ENCODE data around the gene SFXN5. TPM values are rescaled to one million over a fixed set of nuclear protein-coding genes. Genes with fewer than 3 reads are reported as not detected.

Gene SFXN5
- total and polyA plus RNA-seq, 2 donors (not counting 1 experiment from before 2014, with no cell fraction given), result 5.8 to 13.9 TPM

- H3K27ac ChIP-seq (ENCODE audit: insufficient read depth, low read length), result no peak overlapping the region
- H3K4me2 ChIP-seq (ENCODE audit: extremely low read depth, insufficient read depth, low read length), result no peak overlapping the region
- no peaks in the 10 kb centered on the region for H4K20me1 ChIP-seq (ENCODE audit: control insufficient read depth, extremely low read depth, insufficient read depth, low read length)
- H2AFZ ChIP-seq (ENCODE audit: low read length), result no peak overlapping the region
- no peaks in the 10 kb centered on the region for H3K9me3 ChIP-seq (ENCODE audit: control insufficient read depth, insufficient read depth, low read depth, low read length)
- H3K79me2 ChIP-seq (ENCODE audit: control insufficient read depth, insufficient read depth, low read length), result no peaks in the 10 kb centered on the region
- DNase-seq (ENCODE audit: low read depth in 2 of 2), result no peak
- H3K36me3 ChIP-seq (ENCODE audit: control insufficient read depth, insufficient read depth, low read length), result no peaks in the 10 kb centered on the region
- no peak overlapping the region for H3K4me3 ChIP-seq (replicated peaks in 1 of 4; ENCODE audit: control extremely low read depth in 1 of 4, insufficient read depth in 1 of 4, low read depth in 3 of 4, low read length in 4 of 4)
- no peaks in the 10 kb centered on the region for H3K27me3 ChIP-seq (ENCODE audit: control insufficient read depth, insufficient read depth, low read length)
- H3K9ac ChIP-seq (ENCODE audit: insufficient read depth, low read length), result no peak overlapping the region
- H3K4me1 ChIP-seq (ENCODE audit: control insufficient read depth, extremely low read depth, insufficient read depth, low read length), result peaks cover 2% of the 10 kb centered on the region
- no peak for TF ChIP-seq EZH2 (IDR thresholded peaks at IDR 0.05; ENCODE audit: low read length, missing control alignments)
- TF ChIP-seq CTCF (conservative IDR thresholded peaks at IDR 0.05 in 1 of 2, IDR thresholded peaks at IDR 0.05 in 1 of 2; ENCODE audit: low read depth in 1 of 2, low read length in 2 of 2), result no peak
Measured at GRCh38 chr2:72994991-72995380, 76.5 kb downstream of the SFXN5 start.

GRCh38 chr2:72994282-72994990 lies 77.1 kb downstream of the SFXN5 start:
- no peak overlapping the region for H3K27ac ChIP-seq (ENCODE audit: insufficient read depth, low read length)
- no peaks in the 10 kb centered on the region for H3K27me3 ChIP-seq (ENCODE audit: control insufficient read depth, insufficient read depth, low read length)
- no peak for TF ChIP-seq EZH2 (IDR thresholded peaks at IDR 0.05; ENCODE audit: low read length, missing control alignments)
- TF ChIP-seq CTCF (conservative IDR thresholded peaks at IDR 0.05 in 1 of 2, IDR thresholded peaks at IDR 0.05 in 1 of 2; ENCODE audit: low read depth in 1 of 2, low read length in 2 of 2), result no peak
- H3K36me3 ChIP-seq (ENCODE audit: control insufficient read depth, insufficient read depth, low read length), result no peaks in the 10 kb centered on the region
- no peak overlapping the region for H3K4me2 ChIP-seq (ENCODE audit: extremely low read depth, insufficient read depth, low read length)
- H3K4me1 ChIP-seq (ENCODE audit: control insufficient read depth, extremely low read depth, insufficient read depth, low read length), result no peaks in the 10 kb centered on the region
- no peak for DNase-seq (ENCODE audit: low read depth in 2 of 2)
- no peaks in the 10 kb centered on the region for H4K20me1 ChIP-seq (ENCODE audit: control insufficient read depth, extremely low read depth, insufficient read depth, low read length)
- H3K79me2 ChIP-seq (ENCODE audit: control insufficient read depth, insufficient read depth, low read length), result no peaks in the 10 kb centered on the region
- H3K9me3 ChIP-seq (ENCODE audit: control insufficient read depth, insufficient read depth, low read depth, low read length), result no peaks in the 10 kb centered on the region
- no peak overlapping the region for H3K4me3 ChIP-seq (replicated peaks in 1 of 4; ENCODE audit: control extremely low read depth in 1 of 4, insufficient read depth in 1 of 4, low read depth in 3 of 4, low read length in 4 of 4)
- no peak overlapping the region for H2AFZ ChIP-seq (ENCODE audit: low read length)
- no peak overlapping the region for H3K9ac ChIP-seq (ENCODE audit: insufficient read depth, low read length)

GRCh38 chr2:72993933-72994280 lies 77.6 kb downstream of the SFXN5 start:
- Histone ChIP-seq H2AFZ (ENCODE audit: low read length) (no peak overlapping the region), H3K36me3 (ENCODE audit: control insufficient read depth, insufficient read depth, low read length) (no peaks in the 10 kb centered on the region), H3K9me3 (ENCODE audit: control insufficient read depth, insufficient read depth, low read depth, low read length) (no peaks in the 10 kb centered on the region), H3K79me2 (ENCODE audit: control insufficient read depth, insufficient read depth, low read length) (no peaks in the 10 kb centered on the region), H3K4me1 (ENCODE audit: control insufficient read depth, extremely low read depth, insufficient read depth, low read length) (no peaks in the 10 kb centered on the region), H4K20me1 (ENCODE audit: control insufficient read depth, extremely low read depth, insufficient read depth, low read length) (no peaks in the 10 kb centered on the region), H3K4me3 (replicated peaks in 1 of 4; ENCODE audit: control extremely low read depth in 1 of 4, insufficient read depth in 1 of 4, low read depth in 3 of 4, low read length in 4 of 4) (no peak overlapping the region), H3K27ac (ENCODE audit: insufficient read depth, low read length) (no peak overlapping the region), H3K27me3 (ENCODE audit: control insufficient read depth, insufficient read depth, low read length) (no peaks in the 10 kb centered on the region), H3K9ac (ENCODE audit: insufficient read depth, low read length) (no peak overlapping the region), H3K4me2 (ENCODE audit: extremely low read depth, insufficient read depth, low read length) (no peak overlapping the region)
- DNase-seq (ENCODE audit: low read depth in 2 of 2), result no peak
- TF ChIP-seq EZH2 (IDR thresholded peaks at IDR 0.05; ENCODE audit: low read length, missing control alignments) (no peak), CTCF (conservative IDR thresholded peaks at IDR 0.05 in 1 of 2, IDR thresholded peaks at IDR 0.05 in 1 of 2; ENCODE audit: low read depth in 1 of 2, low read length in 2 of 2) (no peak)

Data from fibroblast of lung (primary cell).